Glutamatergic neuron (in vitro differentiated cells): ENCODE results near the gene FNDC3B. TPM values are rescaled to one million over a fixed set of nuclear protein-coding genes. Genes with fewer than 3 reads are reported as not detected.

Experiments used
- DNase-seq: peaks from one replicate; pipeline ENCODE4 v3.0.0; 2022
- H3K27ac Mint-ChIP-seq: one replicate; pipeline ENCODE4 v1.8.0; 2020; ENCODE audit warnings: mild to moderate bottlenecking, mixed read lengths, inconsistent platforms; ENCODE audit not compliant: unreplicated experiment
- H3K27me3 Mint-ChIP-seq: one replicate; pipeline ENCODE4 v1.8.0; 2020; ENCODE audit warnings: mild to moderate bottlenecking, moderate library complexity, mixed read lengths, inconsistent platforms; ENCODE audit not compliant: unreplicated experiment
- H3K36me3 Mint-ChIP-seq: one replicate; pipeline ENCODE4 v1.8.0; 2020; ENCODE audit warnings: mild to moderate bottlenecking, mixed read lengths, inconsistent platforms; ENCODE audit not compliant: unreplicated experiment
- H3K4me1 Mint-ChIP-seq: one replicate; pipeline ENCODE4 v1.8.0; 2020; ENCODE audit warnings: mild to moderate bottlenecking, low read depth, mixed read lengths, inconsistent platforms; ENCODE audit not compliant: unreplicated experiment
- H3K4me3 Mint-ChIP-seq: one replicate; pipeline ENCODE4 v1.8.0; 2020; ENCODE audit warnings: mild to moderate bottlenecking, mixed read lengths, inconsistent platforms; ENCODE audit not compliant: unreplicated experiment
- H3K9me3 Mint-ChIP-seq: one replicate; pipeline ENCODE4 v1.8.0; 2020; ENCODE audit warnings: mild to moderate bottlenecking, moderate library complexity, mixed read lengths, inconsistent platforms; ENCODE audit not compliant: unreplicated experiment
- total RNA-seq: library from RNA; stranded (reverse); fragmentation: NEBNext Ultra II Directional; extraction: Animal tissue kit (Norgen Biotek cat#: 25700); gene quantifications from one replicate; pipeline ENCODE4 v1.2.1, GENCODE V29; 2021; ENCODE audit not compliant: unreplicated experiment
- TF ChIP-seq, protein P1 (sequence below): fragments of 200-600 bp; sonication (generic); IDR thresholded peaks from one replicate; pipeline ENCODE4 v1.5.0; 2021; ENCODE audit not compliant: partially characterized antibody, unreplicated experiment

FNDC3B gene
- total RNA-seq, 1 donor from 2014 or later = 11.7 TPM

DNA sequence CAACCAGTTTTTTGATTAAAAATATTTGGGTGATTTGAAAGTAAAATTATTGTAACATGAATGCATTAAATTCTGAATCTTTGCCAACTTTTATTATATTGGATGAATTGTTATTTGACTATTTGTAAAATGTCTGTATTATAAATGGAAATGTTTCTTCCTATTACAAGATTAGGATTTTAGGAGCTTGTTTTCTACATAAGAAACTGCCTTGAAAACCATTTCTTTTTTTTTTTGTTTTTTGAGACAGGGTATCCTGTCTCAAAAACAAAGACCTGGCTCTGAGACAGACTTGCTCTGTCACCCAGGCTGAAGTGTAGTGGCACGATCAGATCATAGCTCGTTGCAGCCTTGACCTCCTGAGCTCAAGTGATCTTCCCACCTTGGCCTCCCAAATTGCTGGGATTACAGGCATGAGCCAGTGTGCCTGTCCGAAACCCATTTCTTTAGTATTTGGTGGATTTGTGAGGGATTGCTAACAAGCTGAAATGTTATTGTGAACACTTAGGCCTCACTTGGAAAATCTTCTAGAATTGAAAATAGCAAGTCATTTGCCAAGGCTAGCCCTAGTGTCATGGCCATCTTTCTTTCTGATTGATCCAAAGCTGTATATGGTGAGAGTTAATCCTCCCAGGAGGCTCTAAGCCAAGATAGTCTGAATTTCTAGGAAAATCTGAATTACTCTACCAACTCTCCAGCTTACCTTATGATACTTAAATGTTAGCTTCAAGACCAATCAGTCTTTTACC lies 100.3 kb downstream of the FNDC3B start:
- no peaks in the 10 kb centered on the region for H3K9me3 Mint-ChIP-seq
- H3K27me3 Mint-ChIP-seq = no peaks in the 10 kb centered on the region
- no peak overlapping the region for H3K4me3 Mint-ChIP-seq
- H3K4me1 Mint-ChIP-seq = peaks cover 20% of the 10 kb centered on the region
- H3K36me3 Mint-ChIP-seq = no peaks in the 10 kb centered on the region
- no peak overlapping the region for H3K27ac Mint-ChIP-seq
- DNase-seq = no peak
- TF ChIP-seq, protein P1, sequence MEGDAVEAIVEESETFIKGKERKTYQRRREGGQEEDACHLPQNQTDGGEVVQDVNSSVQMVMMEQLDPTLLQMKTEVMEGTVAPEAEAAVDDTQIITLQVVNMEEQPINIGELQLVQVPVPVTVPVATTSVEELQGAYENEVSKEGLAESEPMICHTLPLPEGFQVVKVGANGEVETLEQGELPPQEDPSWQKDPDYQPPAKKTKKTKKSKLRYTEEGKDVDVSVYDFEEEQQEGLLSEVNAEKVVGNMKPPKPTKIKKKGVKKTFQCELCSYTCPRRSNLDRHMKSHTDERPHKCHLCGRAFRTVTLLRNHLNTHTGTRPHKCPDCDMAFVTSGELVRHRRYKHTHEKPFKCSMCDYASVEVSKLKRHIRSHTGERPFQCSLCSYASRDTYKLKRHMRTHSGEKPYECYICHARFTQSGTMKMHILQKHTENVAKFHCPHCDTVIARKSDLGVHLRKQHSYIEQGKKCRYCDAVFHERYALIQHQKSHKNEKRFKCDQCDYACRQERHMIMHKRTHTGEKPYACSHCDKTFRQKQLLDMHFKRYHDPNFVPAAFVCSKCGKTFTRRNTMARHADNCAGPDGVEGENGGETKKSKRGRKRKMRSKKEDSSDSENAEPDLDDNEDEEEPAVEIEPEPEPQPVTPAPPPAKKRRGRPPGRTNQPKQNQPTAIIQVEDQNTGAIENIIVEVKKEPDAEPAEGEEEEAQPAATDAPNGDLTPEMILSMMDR = no peak

DNA sequence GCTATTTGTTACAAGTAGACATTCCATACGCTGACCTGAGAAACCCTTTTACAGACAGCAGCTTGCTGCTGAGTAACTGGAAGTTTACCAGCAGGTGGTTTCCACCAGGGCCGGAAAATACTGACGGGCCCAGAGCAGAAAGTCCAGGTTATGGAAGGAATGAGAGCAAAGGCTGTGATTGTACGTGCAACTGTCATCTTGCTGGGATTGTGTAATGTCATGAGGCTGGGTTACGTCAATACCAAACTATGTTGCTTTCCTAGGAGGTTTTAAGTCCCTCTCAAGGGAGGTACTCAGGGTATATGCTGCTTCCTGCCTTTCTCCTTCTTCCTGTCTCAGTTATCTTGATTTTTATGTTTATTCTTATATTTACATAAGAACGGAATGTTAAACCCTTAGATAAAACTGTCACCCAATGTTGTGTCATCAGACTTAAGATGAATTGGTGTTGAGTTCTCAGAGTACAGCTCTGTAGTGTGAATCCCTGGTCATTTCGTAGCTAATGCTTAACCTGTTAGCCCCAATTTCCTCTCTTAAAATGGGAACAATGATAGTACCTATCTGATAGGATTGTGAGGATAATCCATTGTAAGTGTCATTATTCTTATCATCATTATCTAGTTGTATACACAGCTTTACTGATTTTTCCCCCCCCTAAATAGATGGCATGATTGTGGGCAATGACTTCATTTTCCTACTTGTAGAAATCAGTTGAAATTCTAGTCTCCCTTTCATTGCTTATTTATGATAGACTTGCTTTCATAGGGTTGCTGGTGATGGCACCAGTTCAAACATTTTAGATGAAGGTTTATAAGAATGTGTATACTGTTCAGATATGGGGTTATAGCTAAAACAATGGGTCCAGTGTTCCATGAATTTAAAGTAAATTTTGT lies 101.4 kb downstream of the FNDC3B start:
- Mint-ChIP-seq H3K4me3 (no peak overlapping the region), H3K27me3 (no peaks in the 10 kb centered on the region), H3K36me3 (no peaks in the 10 kb centered on the region), H3K27ac (peak overlapping the region; percentile 23), H3K9me3 (no peaks in the 10 kb centered on the region), H3K4me1 (peaks cover 19% of the 10 kb centered on the region)
- no peak for DNase-seq
- TF ChIP-seq, protein P1 = no peak

DNA sequence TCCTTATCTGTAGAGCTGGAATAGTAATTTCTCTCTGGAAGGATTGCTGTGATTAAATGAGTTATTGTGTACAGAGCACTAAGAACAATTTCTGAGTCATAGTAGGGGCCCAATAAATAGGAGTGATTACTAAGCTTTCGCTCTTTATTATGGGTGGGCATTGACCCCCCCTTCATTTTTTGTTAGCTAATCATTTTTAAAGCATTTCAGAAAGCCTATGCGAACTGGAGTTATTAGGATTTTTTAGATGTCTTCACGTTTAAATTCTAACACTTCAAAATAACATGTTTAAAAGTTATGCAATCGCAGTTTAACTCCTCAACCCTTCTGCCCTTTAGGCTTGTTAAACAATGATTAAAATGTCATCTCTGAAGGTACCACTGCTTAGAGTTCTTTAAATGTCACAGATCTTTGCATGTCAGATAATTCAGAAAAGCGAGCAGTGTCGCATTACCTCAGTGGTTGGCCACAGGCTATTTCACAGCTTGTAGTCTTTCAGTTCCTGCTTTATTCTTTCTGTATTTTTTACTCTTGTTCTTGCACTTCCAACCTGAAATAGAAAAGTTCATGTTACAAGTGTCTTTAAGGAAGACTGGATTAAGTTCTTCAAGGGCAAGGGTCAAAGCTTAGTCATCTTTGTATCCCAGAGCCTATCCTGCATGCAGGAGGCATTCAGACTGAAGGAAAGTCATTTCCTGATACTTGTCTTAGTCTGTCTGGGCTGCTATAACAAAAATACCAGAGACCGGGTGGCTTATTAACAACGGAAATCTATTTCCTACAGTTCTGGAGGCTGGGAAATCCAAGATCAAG lies 102.9 kb downstream of the FNDC3B start:
- no peaks in the 10 kb centered on the region for H3K36me3 Mint-ChIP-seq
- TF ChIP-seq, protein P1 = no peak
- H3K27ac Mint-ChIP-seq = no peak overlapping the region
- peaks cover 13% of the 10 kb centered on the region for H3K4me1 Mint-ChIP-seq
- no peaks in the 10 kb centered on the region for H3K27me3 Mint-ChIP-seq
- DNase-seq = no peak
- no peaks in the 10 kb centered on the region for H3K9me3 Mint-ChIP-seq
- no peak overlapping the region for H3K4me3 Mint-ChIP-seq

DNA sequence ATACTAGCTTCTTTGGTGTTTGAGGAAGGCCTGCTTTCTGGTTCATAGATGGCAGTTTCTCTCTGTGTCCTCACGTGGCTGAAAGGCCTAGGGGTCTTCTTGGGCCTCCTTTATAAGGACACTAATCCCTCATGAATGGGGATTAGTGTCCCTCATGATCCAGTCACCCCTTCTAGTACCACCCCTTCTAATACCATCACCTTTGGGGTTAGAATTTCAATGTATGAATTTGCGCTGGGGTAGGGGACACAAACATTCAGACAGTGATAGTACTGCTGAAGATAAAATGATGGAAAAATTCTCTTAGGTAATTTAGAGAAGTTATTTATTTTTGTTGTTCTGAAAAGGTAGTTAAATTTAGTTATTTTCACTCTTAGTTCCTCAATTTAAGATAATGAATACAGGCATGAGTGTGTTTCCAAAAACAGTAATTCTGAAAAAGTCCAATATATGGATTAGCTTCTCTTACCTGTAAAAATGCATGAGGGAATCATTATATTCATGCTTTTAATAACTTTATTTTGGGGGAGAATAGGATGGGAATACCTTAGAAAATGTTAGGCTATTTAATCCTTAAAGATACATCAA lies 103.6 kb downstream of the FNDC3B start:
- no peak for DNase-seq
- Mint-ChIP-seq H3K4me3 (no peak overlapping the region), H3K4me1 (peaks cover 13% of the 10 kb centered on the region), H3K9me3 (no peaks in the 10 kb centered on the region), H3K36me3 (no peaks in the 10 kb centered on the region), H3K27ac (no peak overlapping the region), H3K27me3 (no peaks in the 10 kb centered on the region)
- TF ChIP-seq, protein P1 = no peak
